ENCODE measurements around the gene DYNC1LI2.

The DYNC1LI2 gene

GRCh38 chr16:66681676-66682075 lies 69.7 kb downstream of the DYNC1LI2 start:
- no peak for DNase-seq (ENCODE audit: insufficient read length, low spot score)

GRCh38 chr16:66678337-66678736 lies 73.1 kb downstream of the DYNC1LI2 start:
- FAIRE-seq (no peak), DNase-seq (ENCODE audit: insufficient read length, low spot score) (no peak)
- no peak for TF ChIP-seq CTCF (IDR thresholded peaks at IDR 0.05; ENCODE audit: insufficient read depth, missing control alignments)

More at GRCh38 chr16:66681676-66682075, 69.7 kb downstream of the DYNC1LI2 start:
- no peak for TF ChIP-seq CTCF (IDR thresholded peaks at IDR 0.05; ENCODE audit: insufficient read depth, missing control alignments)
- no peak for FAIRE-seq

GRCh38 chr16:66677836-66678235 lies 73.6 kb downstream of the DYNC1LI2 start:
- DNase-seq (ENCODE audit: insufficient read length, low spot score): no peak
- no peak for FAIRE-seq
- TF ChIP-seq CTCF (IDR thresholded peaks at IDR 0.05; ENCODE audit: insufficient read depth, missing control alignments): no peak

- FAIRE-seq (no peak), DNase-seq (ENCODE audit: insufficient read length, low spot score) (no peak)
- TF ChIP-seq CTCF (IDR thresholded peaks at IDR 0.05; ENCODE audit: insufficient read depth, missing control alignments): no peak
Measured at GRCh38 chr16:66677179-66677578, 74.2 kb downstream of the DYNC1LI2 start.

- no peak for DNase-seq (ENCODE audit: insufficient read length, low spot score)
- no peak for TF ChIP-seq CTCF (IDR thresholded peaks at IDR 0.05; ENCODE audit: insufficient read depth, missing control alignments)
- FAIRE-seq: no peak
Measured at GRCh38 chr16:66676599-66676998, 74.8 kb downstream of the DYNC1LI2 start.

GRCh38 chr16:66673691-66674090 lies 77.7 kb downstream of the DYNC1LI2 start:
- no peak for TF ChIP-seq CTCF (IDR thresholded peaks at IDR 0.05; ENCODE audit: insufficient read depth, missing control alignments)
- FAIRE-seq (no peak), DNase-seq (ENCODE audit: insufficient read length, low spot score) (no peak)
